RCC 7860 (cell line): Measurements from ENCODE around the gene CCDC117.
"Not testable (repeated sequence)": the region's sequence is repeated elsewhere in the genome, so short reads cannot be mapped to it uniquely, and the experiment has no call there.

Experiments used
- DNase-seq: peaks from one replicate; pipeline ENCODE4 v3.0.0-alpha.2; 2015; ENCODE audit warnings: low spot score
- FAIRE-seq: peaks from 2 replicates; lab custom pipeline; 2012; peaks lifted over from hg19 to GRCh38; lab: Jason Lieb, UNC

Gene CCDC117

GRCh38 chr22:28772633-28773460 is at the start of gene CCDC117:
TSS of gene CCDC117 (plus strand) at chr22:28772695. CDS start at chr22:28772850, 155 bp downstream.
- DNase-seq (peak; percentile 75), FAIRE-seq (peak; percentile 14)

GRCh38 chr22:28728002-28728401 is 44.5 kb upstream of the CCDC117 start:
- FAIRE-seq: no peak
- no peak for DNase-seq

GRCh38 chr22:28728621-28729313 is 43.7 kb upstream of the CCDC117 start:
- DNase-seq (no peak), FAIRE-seq (no peak)

DNA sequence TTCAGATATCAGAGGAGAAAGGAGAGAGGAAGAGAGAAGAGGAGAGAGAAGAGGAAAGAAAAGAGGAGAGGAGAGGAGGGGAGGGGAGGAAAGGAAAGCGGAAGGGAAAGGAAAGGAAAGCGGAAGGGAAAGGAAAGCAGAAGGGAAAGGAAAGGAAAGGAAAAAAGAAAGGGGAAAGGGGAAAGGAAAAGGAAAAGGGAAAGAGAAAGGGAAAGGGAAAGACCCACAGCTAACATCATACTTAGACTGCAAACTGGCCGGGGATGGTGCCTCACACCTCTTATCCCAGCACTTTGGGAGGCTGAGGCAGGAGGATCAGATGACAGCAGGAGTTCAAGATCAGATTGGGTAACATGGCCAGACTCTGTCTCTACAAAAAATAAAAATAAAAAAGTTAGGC is 42.3 kb upstream of the CCDC117 start:
- DNase-seq (no peak), FAIRE-seq (no peak)

DNA sequence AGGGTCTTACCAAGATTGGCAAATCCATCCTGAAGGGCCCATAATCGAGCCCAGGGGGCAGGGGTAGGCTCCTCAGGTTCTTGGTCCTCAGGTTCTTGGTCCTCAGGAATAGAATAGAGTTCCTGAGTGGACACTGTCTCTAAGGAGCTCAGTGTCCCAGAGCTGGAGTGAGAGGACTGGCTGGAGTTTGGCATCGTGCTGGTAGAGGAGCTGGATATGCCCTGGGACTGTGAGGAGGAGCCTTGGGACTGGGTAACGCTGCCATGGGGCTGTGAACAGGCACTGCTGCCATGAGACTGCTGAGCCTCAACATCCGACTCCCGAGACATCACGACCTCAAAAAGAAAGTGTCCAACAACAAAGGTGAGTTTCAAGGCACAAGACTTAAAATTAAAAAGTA is 38.1 kb upstream of the CCDC117 start:
- DNase-seq (no peak), FAIRE-seq (no peak)

DNA sequence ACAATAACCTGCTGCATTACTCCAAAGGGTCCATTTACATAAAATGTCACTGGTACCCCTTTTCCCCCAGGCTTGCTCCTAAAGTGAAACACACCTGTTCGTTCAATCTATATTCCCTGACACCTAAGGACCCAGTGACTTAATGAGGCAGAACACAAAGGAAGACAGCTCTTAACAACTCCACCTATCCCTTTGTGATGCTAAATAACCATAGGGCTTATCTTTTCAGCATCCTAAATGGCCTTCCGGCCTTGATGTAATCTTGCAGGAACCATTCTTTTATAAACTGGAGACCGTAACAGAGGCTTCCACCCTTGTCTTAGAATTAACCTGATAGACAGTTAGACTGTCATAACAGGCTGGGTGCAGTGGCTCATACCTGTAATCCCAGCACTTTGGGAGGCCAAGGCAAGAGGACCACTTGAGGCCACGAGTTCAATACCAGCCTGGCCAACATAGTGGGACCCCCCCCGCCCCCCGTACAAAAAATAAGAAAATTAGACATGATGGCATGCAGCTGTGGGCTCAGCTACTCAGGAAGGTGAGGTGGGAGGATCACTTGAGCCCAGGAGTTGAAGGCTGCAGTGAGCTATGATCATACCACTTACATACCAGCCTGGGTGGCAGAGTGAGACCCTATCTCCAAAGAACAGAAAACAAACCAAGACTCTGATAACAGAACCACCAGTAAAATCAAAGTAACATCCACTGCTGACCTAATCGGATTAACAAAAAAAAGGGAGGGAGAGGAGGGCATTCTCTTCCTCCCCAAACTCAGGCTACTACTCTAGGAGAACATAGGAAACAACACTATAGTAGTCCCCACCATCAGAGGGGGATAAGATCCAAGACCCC is 36.0 kb upstream of the CCDC117 start:
- FAIRE-seq (no peak), DNase-seq (no peak)

DNA sequence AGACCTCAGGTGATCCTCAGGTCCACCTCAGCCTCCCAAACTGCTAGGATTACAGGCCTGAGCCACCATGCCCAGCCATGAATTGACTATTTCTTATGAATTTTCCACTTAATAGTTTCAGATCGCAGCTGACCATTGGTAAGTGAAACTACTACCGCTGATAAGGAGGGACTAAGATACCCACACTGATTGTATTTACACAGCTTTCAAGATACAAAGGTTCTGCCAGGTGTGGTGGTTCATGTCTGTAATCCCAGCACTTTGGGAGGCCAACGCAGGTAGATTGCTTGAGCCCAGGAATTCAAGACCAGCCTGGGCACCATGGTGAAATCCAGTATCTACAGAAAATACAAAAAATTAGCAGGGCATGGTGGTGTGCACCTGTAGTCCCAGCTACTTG is 34.8 kb upstream of the CCDC117 start:
- DNase-seq (no peak), FAIRE-seq (no peak)

- not testable (repeated sequence) for FAIRE-seq
Observed at GRCh38 chr22:28738876-28739275, 33.6 kb upstream of the CCDC117 start.

DNA sequence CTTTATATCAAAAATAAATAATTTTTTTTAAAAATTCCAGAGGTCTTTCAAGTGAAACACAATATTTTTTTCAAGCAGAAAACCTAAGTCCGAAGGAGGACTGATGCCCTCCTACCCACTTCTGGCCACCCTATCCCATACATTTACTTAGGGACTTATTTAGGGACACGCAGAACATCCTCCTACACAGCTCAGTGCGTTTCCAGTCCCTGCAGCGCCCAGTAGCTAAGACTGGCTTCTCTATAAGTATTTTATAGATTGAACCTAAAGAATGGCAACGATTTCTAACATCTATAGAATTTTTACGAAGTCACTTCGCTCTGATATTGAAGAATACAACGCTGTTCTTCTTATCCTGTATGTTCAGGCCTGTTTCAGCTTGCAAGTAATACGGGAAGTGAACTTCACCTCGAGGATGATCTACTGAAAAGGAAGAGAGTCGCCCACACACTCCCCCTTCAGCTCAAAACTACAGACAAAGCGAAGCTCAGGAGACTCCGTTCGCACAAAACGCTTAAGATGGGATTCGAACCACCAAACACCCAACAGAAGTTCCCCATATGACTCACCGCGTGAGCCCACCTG is 31.2 kb upstream of the CCDC117 start:
- DNase-seq (no peak), FAIRE-seq (no peak)

More at GRCh38 chr22:28738876-28739275, 33.6 kb upstream of the CCDC117 start:
- DNase-seq: not testable (repeated sequence)

DNA sequence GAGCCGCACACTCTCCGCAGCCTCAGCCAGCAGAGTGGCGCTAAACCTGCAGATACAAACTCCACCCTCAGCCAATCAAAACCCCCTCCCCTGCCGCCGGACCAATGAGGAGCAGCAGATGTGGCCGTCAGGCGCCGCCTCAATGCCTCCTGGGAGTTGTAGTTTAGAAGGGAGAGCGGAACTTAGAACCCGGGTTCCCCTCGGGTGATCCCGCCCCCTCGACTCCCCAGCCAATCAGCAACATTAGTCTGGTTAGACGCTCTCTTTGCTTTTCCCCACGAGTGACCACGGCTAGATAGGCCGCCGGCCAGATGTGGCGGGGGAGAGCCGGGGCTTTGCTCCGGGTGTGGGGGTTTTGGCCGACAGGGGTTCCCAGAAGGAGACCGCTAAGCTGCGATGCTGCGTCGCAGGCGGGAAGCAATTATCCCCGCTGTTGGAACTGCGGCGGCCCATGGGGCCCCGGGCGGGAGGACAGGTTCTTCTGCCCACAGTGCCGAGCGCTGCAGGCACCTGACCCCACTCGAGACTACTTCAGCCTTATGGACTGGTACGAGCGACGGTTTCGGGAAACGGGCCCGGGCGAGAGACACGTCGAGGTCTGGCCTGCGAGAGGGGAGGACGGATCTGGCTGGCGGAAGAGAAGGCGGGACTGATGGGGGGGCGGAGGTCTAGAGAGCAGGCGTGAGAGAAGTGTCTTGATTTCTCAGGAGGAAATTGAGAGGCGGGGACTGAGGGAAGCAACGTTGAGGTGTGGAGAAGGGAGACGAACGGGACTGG is 30.5 kb upstream of the CCDC117 start, which contains the start of the genes CHEK2 and HSCB:
TSS of gene CHEK2 (minus strand) at position 36 of the 777 bp plus-strand sequence. CDS start 7,099 bp downstream, outside the sequence.
TSS of gene HSCB (plus strand) at position 255 of the 777 bp plus-strand sequence. CDS start at position 312, 57 bp downstream.
- DNase-seq: peak; percentile 97
- peak; percentile 93 for FAIRE-seq

- peak; percentile 84 for FAIRE-seq
- no peak for DNase-seq
Observed at GRCh38 chr22:28742562-28742962, 29.9 kb upstream of the CCDC117 start.

DNA sequence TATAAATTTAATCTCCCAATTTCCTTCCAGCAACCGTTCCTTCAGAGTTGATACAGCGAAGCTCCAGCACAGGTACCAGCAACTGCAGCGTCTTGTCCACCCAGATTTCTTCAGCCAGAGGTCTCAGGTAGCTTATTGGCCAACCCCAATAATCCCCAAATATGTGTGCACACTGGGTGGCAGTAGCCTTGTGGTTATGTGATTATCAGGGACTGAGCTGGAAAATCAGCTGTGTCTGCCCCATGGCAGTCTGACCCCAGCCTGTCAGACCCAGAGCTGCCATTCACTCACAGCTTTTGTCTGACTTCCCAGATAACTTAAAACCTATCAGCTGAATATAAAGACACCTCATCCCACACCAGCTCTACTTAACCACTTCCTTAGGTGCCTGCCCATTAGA is 28.6 kb upstream of the CCDC117 start:
- FAIRE-seq: no peak
- no peak for DNase-seq

DNA sequence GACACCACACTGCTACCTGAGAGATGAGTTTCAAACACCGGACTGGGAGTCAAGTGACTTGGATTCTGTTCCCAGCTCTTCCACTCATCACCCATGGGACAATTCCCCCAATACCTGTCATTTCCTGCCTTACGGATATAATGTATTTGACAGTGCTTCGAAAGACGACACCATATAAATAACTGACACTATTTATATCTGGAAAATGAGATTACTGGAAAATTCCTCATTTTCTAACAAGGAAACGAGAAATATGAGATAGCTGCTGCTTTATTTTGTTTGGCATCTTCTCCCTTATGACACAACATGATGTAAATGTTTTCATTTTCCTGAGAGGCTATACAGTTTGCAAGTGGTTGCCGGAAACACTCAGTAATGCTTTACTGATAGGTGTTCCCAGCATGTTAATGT is 22.0 kb upstream of the CCDC117 start:
- no peak for FAIRE-seq
- DNase-seq: no peak

- FAIRE-seq, DNase-seq: not testable (repeated sequence)
Observed at GRCh38 chr22:28754512-28754911, 18.0 kb upstream of the CCDC117 start.

DNA sequence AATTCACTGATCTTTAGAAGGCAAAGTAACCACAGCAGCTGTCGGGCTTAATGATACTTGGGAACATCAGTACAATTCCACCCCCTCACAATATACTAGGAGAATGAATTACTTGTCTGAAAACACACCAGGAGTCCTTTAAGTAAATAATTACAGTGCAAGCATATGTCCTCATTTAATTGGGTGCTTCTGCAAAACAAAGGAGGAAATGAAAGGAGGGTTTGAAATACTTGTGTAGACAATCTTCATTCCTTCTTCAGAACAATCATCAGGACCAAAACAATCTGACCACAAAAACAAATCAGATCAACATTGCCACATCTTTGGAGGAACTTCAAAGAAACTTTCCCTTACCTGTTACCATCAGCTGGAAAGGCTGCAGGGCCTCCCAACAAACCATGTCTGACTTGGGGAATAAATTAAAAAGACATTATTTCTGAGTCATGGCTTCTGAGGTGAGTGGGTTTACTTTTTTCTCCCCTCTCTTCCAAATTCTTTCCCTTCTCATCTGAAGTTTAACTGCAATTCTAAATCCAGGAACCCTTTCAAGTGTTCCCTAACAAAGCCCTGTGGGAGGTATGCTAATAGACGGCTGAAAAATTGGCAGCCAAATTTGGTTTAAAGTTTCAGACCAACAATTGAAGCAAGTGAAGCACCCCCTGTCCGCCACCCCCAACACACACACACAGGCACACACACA is 12.5 kb upstream of the CCDC117 start:
- no peak for FAIRE-seq
- DNase-seq: no peak

- no peak for FAIRE-seq
- DNase-seq: no peak
Observed at GRCh38 chr22:28761449-28761755, 11.1 kb upstream of the CCDC117 start.

DNA sequence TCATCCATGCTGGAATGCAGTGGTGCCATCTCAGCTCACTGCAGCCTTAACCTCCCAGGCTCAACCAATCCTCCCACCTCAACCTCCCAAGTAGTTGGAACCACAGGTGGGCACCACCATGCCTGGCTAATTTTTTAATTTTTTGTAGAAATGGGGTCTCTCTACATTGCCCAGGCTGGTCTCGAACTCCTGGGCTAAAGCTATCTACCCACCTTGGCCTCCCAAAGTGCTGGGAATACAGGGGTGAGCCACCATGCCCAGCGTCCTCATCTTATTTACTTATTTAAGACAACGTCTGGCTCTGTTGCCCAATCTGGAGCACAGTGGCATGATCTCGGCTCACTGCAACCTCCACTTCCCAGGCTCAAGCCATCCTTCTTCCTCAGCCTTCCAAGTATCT is 10.5 kb upstream of the CCDC117 start:
- FAIRE-seq, DNase-seq: not testable (repeated sequence)

GRCh38 chr22:28766628-28767027 is 5.9 kb upstream of the CCDC117 start:
- FAIRE-seq (no peak), DNase-seq (no peak)

DNA sequence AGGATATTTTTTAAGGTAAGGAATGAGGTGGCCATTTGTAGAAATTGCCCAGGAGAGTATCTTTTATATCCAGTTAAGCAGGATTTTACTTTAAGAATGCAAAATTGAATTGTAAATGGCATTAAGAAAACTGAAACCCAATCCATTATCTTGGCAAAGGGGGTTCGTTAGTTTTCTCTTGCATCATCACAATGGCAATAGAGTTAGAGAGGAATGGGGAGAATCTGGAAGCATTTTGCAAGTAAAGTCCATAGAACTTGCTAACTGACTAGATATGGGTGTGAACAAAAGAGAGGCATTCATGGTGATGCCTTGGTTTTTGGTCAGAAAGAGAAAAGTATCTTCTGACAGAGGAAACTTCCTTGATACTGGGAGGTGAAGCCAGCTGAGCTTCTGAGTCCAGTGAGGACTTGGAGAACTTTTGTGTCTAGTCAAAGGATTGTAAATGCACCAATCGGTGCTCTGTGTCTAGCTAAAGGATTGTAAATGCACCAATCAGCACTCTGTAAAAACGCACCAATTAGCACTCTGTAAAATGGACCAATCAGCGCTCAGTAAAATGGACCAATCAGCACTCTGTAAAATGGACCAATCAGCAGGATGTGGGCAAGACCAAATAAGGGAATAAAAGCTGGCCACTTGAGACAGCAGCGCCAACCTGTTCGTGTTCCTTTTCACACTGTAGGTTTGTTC is 3.6 kb upstream of the CCDC117 start:
- FAIRE-seq: no peak
- no peak for DNase-seq
